Activated T-helper 1 cell treated with anti-CD3 and anti-CD28 coated beads, Interleukin-12 subunit alpha, Interleukin-12 subunit beta, Interleukin-2, Interleukin-4 antibody, amounts not matched to agents 30 ng/mL and 10 ng/mL and 1 ng/mL, durations not matched to agents 14 hours and 24 hours and 36 hours (primary cell): ENCODE results near the gene TLR9. TPM values are rescaled to one million over a fixed set of nuclear protein-coding genes. Genes with fewer than 3 reads are reported as not detected.

Experiments used
- DNase-seq: peaks from one replicate; pipeline ENCODE4 v3.0.0; 2021; ENCODE audit warnings: low spot score
- H3K27ac Mint-ChIP-seq: one replicate; pipeline ENCODE4 v1.8.0; 2021; ENCODE audit warnings: mild to moderate bottlenecking, mixed read lengths
- H3K27me3 Mint-ChIP-seq: one replicate; pipeline ENCODE4 v1.8.0; 2022; ENCODE audit warnings: mild to moderate bottlenecking, moderate library complexity, mixed read lengths; ENCODE audit not compliant: insufficient read depth
- H3K36me3 Mint-ChIP-seq: one replicate; pipeline ENCODE4 v1.8.0; 2021; ENCODE audit warnings: low read depth, mixed read lengths
- H3K4me1 Mint-ChIP-seq: one replicate; pipeline ENCODE4 v1.8.0; 2021; ENCODE audit warnings: low read depth, mixed read lengths
- H3K4me3 Mint-ChIP-seq: one replicate; pipeline ENCODE4 v1.8.0; 2021; ENCODE audit warnings: mild to moderate bottlenecking, moderate library complexity, mixed read lengths
- H3K9me3 Mint-ChIP-seq: one replicate; pipeline ENCODE4 v1.8.0; 2021; ENCODE audit warnings: mixed read lengths
- intact Hi-C: fragments of 100-400 bp; cut with micrococcal nuclease; formaldehyde crosslinking; loops from one replicate; pipeline ENCODE4 v1.15.1; 2024
- total RNA-seq: library from RNA; stranded (reverse); gene quantifications from 2 replicates; pipeline ENCODE4 v1.2.3, GENCODE V29; 2022

The TLR9 gene
- total RNA-seq, 1 donor from 2014 or later, result 0.47 TPM

DNA sequence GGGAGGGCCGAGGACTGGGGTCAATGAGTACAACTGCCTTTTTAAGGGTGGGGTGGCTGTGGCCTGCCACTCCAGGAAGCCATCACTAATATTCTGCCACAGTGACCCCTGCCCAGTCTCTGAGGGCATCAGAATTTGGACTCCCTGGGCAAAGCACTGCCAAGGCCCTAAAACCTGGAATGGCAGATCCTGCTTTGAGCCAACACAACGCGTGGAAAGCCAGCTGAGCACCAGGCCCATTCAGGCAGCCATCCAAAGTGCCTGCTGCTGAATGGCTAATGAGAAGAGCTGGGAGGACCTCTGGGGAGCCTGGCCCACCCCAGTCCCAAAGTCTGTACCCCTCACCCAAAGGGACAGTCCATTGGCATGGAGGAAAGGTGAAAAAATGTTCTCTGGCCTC lies 8.5 kb upstream of the TLR9 start:
- H3K27ac Mint-ChIP-seq, result peak overlapping the region; percentile 29
- H3K36me3 Mint-ChIP-seq, result peaks cover 14% of the 10 kb centered on the region
- H3K4me1 Mint-ChIP-seq, result peaks cover 51% of the 10 kb centered on the region
- no peak for DNase-seq
- no peak overlapping the region for H3K4me3 Mint-ChIP-seq
- no peaks in the 10 kb centered on the region for H3K9me3 Mint-ChIP-seq
- no peaks in the 10 kb centered on the region for H3K27me3 Mint-ChIP-seq
- intact Hi-C loops, result no loop called here

GRCh38 chr3:52233108-52233591 lies 7.7 kb upstream of the TLR9 start:
- Mint-ChIP-seq H3K4me1 (peaks cover 47% of the 10 kb centered on the region), H3K36me3 (peaks cover 14% of the 10 kb centered on the region), H3K9me3 (no peaks in the 10 kb centered on the region)

GRCh38 chr3:52232279-52233107 lies 7.0 kb upstream of the TLR9 start:
- Mint-ChIP-seq H3K36me3 (peaks cover 19% of the 10 kb centered on the region), H3K9me3 (no peaks in the 10 kb centered on the region)
- DNase-seq, result no peak

More at GRCh38 chr3:52233108-52233591, 7.7 kb upstream of the TLR9 start:
- no peak for DNase-seq
- no peak overlapping the region for H3K4me3 Mint-ChIP-seq
- H3K27ac Mint-ChIP-seq, result no peak overlapping the region
- intact Hi-C loops, result no loop called here
- H3K27me3 Mint-ChIP-seq, result no peaks in the 10 kb centered on the region

DNA sequence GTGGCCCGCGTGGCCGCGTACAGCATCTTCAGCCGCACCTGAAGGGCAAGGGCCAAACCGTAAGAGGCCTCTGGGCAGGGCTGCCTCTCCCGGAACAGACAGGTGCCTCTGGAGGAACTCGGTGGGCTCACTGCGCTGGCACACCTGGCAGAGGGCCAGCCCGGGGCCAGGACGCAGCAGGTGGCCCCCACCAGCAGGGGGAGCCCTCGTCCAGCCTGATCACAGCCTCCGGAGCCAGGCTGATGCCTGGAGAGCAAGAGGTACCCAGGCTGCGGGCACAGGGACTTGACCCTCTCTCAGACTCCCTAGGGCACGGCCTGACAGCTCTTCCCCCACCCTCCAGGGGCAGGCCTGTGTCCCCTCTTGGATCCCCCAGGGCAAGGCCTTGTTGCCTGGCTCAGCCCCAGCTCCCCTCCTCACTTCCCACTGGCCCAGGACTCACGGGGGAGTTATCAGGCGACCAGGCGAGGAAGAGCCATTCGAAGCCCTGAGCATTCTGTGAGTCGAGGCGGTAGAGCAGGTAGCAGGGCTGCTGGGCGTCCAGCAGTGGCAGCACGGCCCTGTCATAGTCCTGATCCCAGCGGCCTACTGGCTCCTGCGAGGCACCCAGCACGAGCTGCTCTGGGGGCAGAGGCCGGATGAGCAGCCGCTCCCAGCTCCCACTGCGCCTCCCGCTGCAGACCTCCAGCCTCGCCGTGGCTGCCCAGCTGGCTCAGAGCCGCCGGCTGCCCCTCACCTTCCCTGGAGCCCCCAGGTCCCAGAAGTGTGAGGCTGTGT lies 6.2 kb upstream of the TLR9 start:
- Mint-ChIP-seq H3K9me3 (no peaks in the 10 kb centered on the region), H3K4me3 (no peak overlapping the region), H3K27ac (peak overlapping the region; percentile 42), H3K27me3 (no peaks in the 10 kb centered on the region), H3K4me1 (peaks cover 38% of the 10 kb centered on the region), H3K36me3 (peaks cover 19% of the 10 kb centered on the region)
- DNase-seq, result peak; percentile 73
- intact Hi-C loops, result loop anchor here (1.0 kb wide), 1 partner anchor 108 kb away; no protein-coding TSS in a partner anchor

More at GRCh38 chr3:52232279-52233107, 7.0 kb upstream of the TLR9 start:
- no peak overlapping the region for H3K27ac Mint-ChIP-seq
- H3K4me3 Mint-ChIP-seq, result no peak overlapping the region
- no peaks in the 10 kb centered on the region for H3K27me3 Mint-ChIP-seq
- peaks cover 40% of the 10 kb centered on the region for H3K4me1 Mint-ChIP-seq
- intact Hi-C loops, result no loop called here

DNA sequence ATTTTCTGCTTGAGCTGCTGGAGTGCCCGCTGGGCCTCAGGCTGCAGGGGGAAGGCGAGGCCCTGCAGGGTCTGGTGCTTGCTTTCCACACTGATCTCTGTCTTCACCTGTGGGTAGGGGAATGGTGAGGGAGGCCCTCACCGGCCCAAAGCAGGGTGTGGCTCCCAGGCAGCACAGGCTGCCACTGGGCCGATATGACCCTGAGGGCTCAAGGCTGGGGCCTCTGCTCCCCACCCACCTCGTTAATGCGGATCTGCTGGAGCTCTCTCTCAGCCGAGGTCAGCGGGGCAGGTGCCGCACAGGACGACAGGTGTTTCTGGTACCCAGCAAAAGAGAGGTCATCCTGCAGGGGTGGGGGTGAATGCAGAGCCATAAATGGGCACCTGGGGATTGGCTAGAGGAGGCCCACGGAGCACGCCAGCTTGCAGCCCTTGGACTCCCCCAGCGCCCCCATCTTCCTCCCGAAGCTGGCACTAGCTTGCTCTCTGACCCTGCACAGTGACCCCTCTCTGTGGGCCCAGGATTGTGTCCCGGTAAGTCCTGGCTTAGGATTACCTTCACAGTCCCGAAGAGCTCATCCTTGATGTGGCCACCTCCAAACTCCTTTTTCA lies 5.5 kb upstream of the TLR9 start:
- no peak overlapping the region for H3K4me3 Mint-ChIP-seq
- no peaks in the 10 kb centered on the region for H3K9me3 Mint-ChIP-seq
- no peaks in the 10 kb centered on the region for H3K27me3 Mint-ChIP-seq
- intact Hi-C loops, result loop anchor here (1.0 kb wide), 1 partner anchor 108 kb away; no protein-coding TSS in a partner anchor
- DNase-seq, result no peak
- H3K4me1 Mint-ChIP-seq, result peaks cover 38% of the 10 kb centered on the region
- H3K27ac Mint-ChIP-seq, result no peak overlapping the region
- H3K36me3 Mint-ChIP-seq, result peaks cover 16% of the 10 kb centered on the region

GRCh38 chr3:52230461-52230860 lies 5.0 kb upstream of the TLR9 start:
- intact Hi-C loops, result no loop called here
- peaks cover 42% of the 10 kb centered on the region for H3K4me1 Mint-ChIP-seq
- H3K27ac Mint-ChIP-seq, result peak overlapping the region; percentile 68
- H3K9me3 Mint-ChIP-seq, result no peaks in the 10 kb centered on the region
- H3K27me3 Mint-ChIP-seq, result no peaks in the 10 kb centered on the region
- DNase-seq, result no peak
- peaks cover 16% of the 10 kb centered on the region for H3K36me3 Mint-ChIP-seq
- H3K4me3 Mint-ChIP-seq, result no peak overlapping the region

DNA sequence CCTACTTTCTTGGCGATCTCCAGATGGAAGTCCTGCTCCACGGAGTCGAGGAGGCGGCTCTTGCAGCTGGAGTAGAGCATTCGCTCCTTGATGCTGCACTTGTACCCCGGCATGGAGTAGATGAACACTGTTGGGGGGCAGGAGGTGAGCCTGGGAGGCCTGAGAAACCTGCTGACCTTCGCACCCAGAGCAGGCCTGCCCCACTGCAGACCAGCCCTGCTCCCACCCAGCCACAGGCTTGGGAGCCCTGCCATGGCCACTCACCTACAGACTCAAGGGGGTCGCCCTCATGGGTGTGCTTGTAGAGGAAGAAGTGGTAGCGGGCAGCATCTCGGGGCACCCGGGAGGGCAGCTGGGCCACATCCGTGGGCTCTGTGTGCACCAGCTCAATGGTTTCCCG lies 4.2 kb upstream of the TLR9 start:
- intact Hi-C loops, result no loop called here
- H3K27me3 Mint-ChIP-seq, result no peaks in the 10 kb centered on the region
- no peaks in the 10 kb centered on the region for H3K9me3 Mint-ChIP-seq
- H3K36me3 Mint-ChIP-seq, result peaks cover 16% of the 10 kb centered on the region
- H3K4me3 Mint-ChIP-seq, result no peak overlapping the region
- H3K27ac Mint-ChIP-seq, result no peak overlapping the region
- H3K4me1 Mint-ChIP-seq, result peaks cover 44% of the 10 kb centered on the region
- DNase-seq, result no peak

DNA sequence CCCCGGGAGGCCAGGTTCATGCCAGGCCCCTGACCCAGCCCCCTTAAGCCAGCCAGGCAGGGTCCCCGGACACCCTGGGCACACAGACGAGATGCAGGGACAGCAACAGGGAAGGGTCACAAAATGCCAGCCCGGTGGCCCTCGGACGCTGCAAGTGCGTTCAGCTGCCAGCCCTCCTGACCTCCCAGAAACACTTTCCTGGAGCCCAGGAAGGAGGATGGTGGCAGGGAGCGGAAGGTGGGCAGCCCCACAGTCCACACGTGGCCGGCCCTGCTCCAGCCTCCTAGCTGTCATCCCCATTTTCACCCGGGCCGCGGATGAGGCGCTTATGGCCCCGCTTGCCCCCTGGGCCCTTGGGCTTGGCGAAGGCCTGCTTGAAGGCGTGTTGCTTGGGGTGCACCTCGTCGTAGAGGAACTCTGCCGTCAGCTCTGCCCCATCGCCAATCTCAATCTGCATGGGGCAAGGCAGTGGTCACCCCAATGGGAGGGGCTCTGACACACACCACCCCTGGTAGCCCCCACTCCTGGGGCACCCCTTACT lies 3.4 kb upstream of the TLR9 start:
- no peak overlapping the region for H3K27ac Mint-ChIP-seq
- peaks cover 44% of the 10 kb centered on the region for H3K4me1 Mint-ChIP-seq
- H3K9me3 Mint-ChIP-seq, result no peaks in the 10 kb centered on the region
- H3K36me3 Mint-ChIP-seq, result peaks cover 16% of the 10 kb centered on the region
- intact Hi-C loops, result no loop called here
- no peak for DNase-seq
- H3K4me3 Mint-ChIP-seq, result no peak overlapping the region
- no peaks in the 10 kb centered on the region for H3K27me3 Mint-ChIP-seq

DNA sequence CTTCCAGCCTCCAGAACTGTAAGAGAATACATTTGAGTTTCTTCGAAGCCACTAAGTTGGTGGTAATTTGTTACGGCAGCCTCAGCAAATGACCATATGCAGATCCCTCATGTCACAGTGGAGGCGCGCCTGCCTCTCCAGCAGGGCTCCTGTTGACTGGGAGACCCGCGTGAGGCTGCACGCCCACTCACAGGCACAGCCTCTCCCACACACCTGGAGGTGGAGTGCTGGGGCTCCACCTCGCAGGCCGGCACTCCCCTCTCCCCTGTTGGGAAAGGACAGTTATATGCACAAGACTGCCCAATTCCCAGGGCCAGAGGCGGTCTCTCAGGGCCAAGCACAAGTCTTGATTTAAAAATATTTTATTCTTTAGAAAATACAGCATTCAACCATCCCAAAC lies 2.8 kb upstream of the TLR9 start:
- Mint-ChIP-seq H3K27me3 (no peaks in the 10 kb centered on the region), H3K4me1 (peaks cover 48% of the 10 kb centered on the region), H3K36me3 (peaks cover 16% of the 10 kb centered on the region), H3K9me3 (no peaks in the 10 kb centered on the region), H3K27ac (peak overlapping the region; percentile 55), H3K4me3 (no peak overlapping the region)
- intact Hi-C loops, result no loop called here
- no peak for DNase-seq

DNA sequence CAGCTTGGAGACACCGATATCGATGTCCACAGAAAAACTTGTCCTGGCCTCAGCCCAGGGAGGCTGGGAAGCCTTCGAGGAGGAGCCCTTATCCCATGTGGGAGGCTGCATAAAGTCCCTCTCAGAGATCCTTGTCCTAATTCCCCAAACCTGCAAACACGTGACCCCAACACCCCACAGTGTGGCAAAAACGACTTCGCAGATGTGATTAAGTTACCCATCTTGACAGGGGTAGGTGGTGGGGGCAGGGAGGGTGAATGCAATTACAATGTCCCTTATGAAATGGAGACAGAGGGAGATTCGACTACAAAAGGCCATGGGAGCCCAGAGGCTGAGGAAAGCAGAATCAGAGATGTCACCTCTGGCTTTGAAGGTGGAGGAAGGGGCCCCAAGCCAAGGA lies 2.3 kb upstream of the TLR9 start:
- no peak for DNase-seq
- peak overlapping the region; percentile 29 for H3K27ac Mint-ChIP-seq
- peaks cover 53% of the 10 kb centered on the region for H3K4me1 Mint-ChIP-seq
- H3K36me3 Mint-ChIP-seq, result peaks cover 16% of the 10 kb centered on the region
- H3K9me3 Mint-ChIP-seq, result no peaks in the 10 kb centered on the region
- intact Hi-C loops, result no loop called here
- no peaks in the 10 kb centered on the region for H3K27me3 Mint-ChIP-seq
- no peak overlapping the region for H3K4me3 Mint-ChIP-seq

DNA sequence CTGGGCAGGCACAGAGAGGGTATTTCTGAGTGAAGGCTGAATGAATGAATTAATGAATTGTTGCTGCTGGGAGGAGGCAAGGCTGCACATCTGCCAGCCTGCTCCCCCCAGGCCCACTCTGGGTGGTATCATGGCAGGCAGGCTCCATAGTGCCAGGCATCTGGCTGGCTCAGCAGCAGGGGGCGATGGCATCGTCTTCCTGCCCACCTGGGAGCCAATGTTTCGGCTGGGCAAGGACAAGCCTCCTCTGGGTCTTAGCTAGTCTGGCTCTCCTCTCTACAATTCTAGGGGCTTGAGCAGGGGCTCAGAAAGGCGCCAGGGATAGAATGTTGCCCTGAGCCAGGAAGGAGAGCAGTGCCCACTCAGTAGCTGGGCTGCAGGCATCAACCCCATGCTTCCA lies 1.7 kb upstream of the TLR9 start:
- peaks cover 16% of the 10 kb centered on the region for H3K36me3 Mint-ChIP-seq
- no peaks in the 10 kb centered on the region for H3K27me3 Mint-ChIP-seq
- H3K4me3 Mint-ChIP-seq, result no peak overlapping the region
- intact Hi-C loops, result no loop called here
- no peaks in the 10 kb centered on the region for H3K9me3 Mint-ChIP-seq
- peak overlapping the region; percentile 85 for H3K27ac Mint-ChIP-seq
- DNase-seq, result no peak
- H3K4me1 Mint-ChIP-seq, result peaks cover 55% of the 10 kb centered on the region

GRCh38 chr3:52226229-52226817 lies 878 bp upstream of the TLR9 start:
- H3K36me3 Mint-ChIP-seq, result peaks cover 12% of the 10 kb centered on the region
- H3K27ac Mint-ChIP-seq, result peak overlapping the region; percentile 85
- peak overlapping the region; percentile 3 for H3K4me3 Mint-ChIP-seq
- intact Hi-C loops, result no loop called here
- DNase-seq, result no peak
- H3K27me3 Mint-ChIP-seq, result no peaks in the 10 kb centered on the region
- H3K4me1 Mint-ChIP-seq, result peaks cover 55% of the 10 kb centered on the region
- no peaks in the 10 kb centered on the region for H3K9me3 Mint-ChIP-seq
